HUES48 (cell line): ENCODE data around the gene DUSP28.

Experiments used
- H3K27ac ChIP-seq: one replicate; pipeline ENCODE4 v1.7.0; 2013; ENCODE audit warnings: low read depth, low read length, inconsistent platforms
- H3K27me3 ChIP-seq: 2 replicates; pipeline ENCODE4 v1.6.1; 2013; ENCODE audit warnings: mild to moderate bottlenecking, low read length; ENCODE audit not compliant: control insufficient read depth, insufficient read depth
- H3K36me3 ChIP-seq: 2 replicates; pipeline ENCODE4 v1.6.1; 2013; ENCODE audit warnings: low read length; ENCODE audit not compliant: control insufficient read depth, insufficient read depth
- H3K4me1 ChIP-seq: 2 replicates; pipeline ENCODE4 v1.6.1; 2013; ENCODE audit warnings: mild to moderate bottlenecking, low read length; ENCODE audit not compliant: control insufficient read depth, insufficient read depth
- H3K4me3 ChIP-seq: 2 replicates; pipeline ENCODE4 v1.5.1; 2013; ENCODE audit warnings: mild to moderate bottlenecking, low read depth, low read length
- H3K9ac ChIP-seq: 2 replicates; pipeline ENCODE4 v1.6.1; 2013; ENCODE audit warnings: mild to moderate bottlenecking, low read depth, low read length, moderate library complexity
- H3K9me3 ChIP-seq: 2 replicates; pipeline ENCODE4 v1.6.1; 2013; ENCODE audit warnings: low read length; ENCODE audit not compliant: control insufficient read depth, insufficient read depth

Gene DUSP28

GRCh38 chr2:240584486-240585031, 24.4 kb downstream of the DUSP28 start:
- Histone ChIP-seq H3K27me3 (no peaks in the 10 kb centered on the region), H3K27ac (peak overlapping the region; percentile 33), H3K9ac (no peak overlapping the region), H3K9me3 (no peaks in the 10 kb centered on the region), H3K4me1 (peaks cover 23% of the 10 kb centered on the region), H3K36me3 (peaks cover 3% of the 10 kb centered on the region; the same call in 1 of the 2 replicates), H3K4me3 (peak overlapping the region; percentile 98)

GRCh38 chr2:240585101-240585500, 24.9 kb downstream of the DUSP28 start:
- Histone ChIP-seq H3K27me3 (no peaks in the 10 kb centered on the region), H3K4me3 (peak overlapping the region; percentile 98), H3K36me3 (peaks cover 8% of the 10 kb centered on the region), H3K27ac (peak overlapping the region; percentile 33), H3K9ac (no peak overlapping the region), H3K9me3 (no peaks in the 10 kb centered on the region), H3K4me1 (peaks cover 23% of the 10 kb centered on the region)

GRCh38 chr2:240585681-240586197, 25.6 kb downstream of the DUSP28 start:
- H3K4me1 ChIP-seq: peaks cover 23% of the 10 kb centered on the region
- no peaks in the 10 kb centered on the region for H3K9me3 ChIP-seq
- peak overlapping the region; percentile 98 for H3K4me3 ChIP-seq
- peak overlapping the region; percentile 85 for H3K27ac ChIP-seq
- peaks cover 15% of the 10 kb centered on the region for H3K36me3 ChIP-seq
- no peaks in the 10 kb centered on the region for H3K27me3 ChIP-seq
- peak overlapping the region; percentile 90 for H3K9ac ChIP-seq

GRCh38 chr2:240586198-240586918, 26.2 kb downstream of the DUSP28 start, which contains the start of gene CAPN10:
Gene CAPN10, plus strand, starts transcription at chr2:240586734. Its CDS starts 178 bp downstream, at chr2:240586912.
- H3K4me1 ChIP-seq: peaks cover 23% of the 10 kb centered on the region
- H3K36me3 ChIP-seq: peaks cover 21% of the 10 kb centered on the region
- H3K27ac ChIP-seq: peak within 1 kb of the TSS; percentile 85
- H3K27me3 ChIP-seq: no peaks in the 10 kb centered on the region
- H3K4me3 ChIP-seq: peak within 1 kb of the TSS; percentile 98
- no peaks in the 10 kb centered on the region for H3K9me3 ChIP-seq
- H3K9ac ChIP-seq: peak within 1 kb of the TSS; percentile 90

- H3K27ac ChIP-seq: peak overlapping the region; percentile 12
- H3K9ac ChIP-seq: peak overlapping the region; percentile 2; the same call in 1 of the 2 replicates
- H3K4me3 ChIP-seq: peak overlapping the region; percentile 98
- H3K27me3 ChIP-seq: no peaks in the 10 kb centered on the region
- peaks cover 26% of the 10 kb centered on the region for H3K36me3 ChIP-seq
- no peaks in the 10 kb centered on the region for H3K9me3 ChIP-seq
- peaks cover 19% of the 10 kb centered on the region for H3K4me1 ChIP-seq
These were observed 27.0 kb downstream of the DUSP28 start for GRCh38 chr2:240586919-240587800.

- no peak overlapping the region for H3K9ac ChIP-seq
These were observed 28.0 kb downstream of the DUSP28 start for GRCh38 chr2:240588006-240588655.

GRCh38 chr2:240588669-240589068, 28.5 kb downstream of the DUSP28 start:
- Histone ChIP-seq H3K9me3 (no peaks in the 10 kb centered on the region), H3K27ac (no peak overlapping the region), H3K27me3 (no peaks in the 10 kb centered on the region), H3K4me3 (no peak overlapping the region), H3K4me1 (peaks cover 18% of the 10 kb centered on the region), H3K36me3 (peaks cover 27% of the 10 kb centered on the region), H3K9ac (no peak overlapping the region)

More at GRCh38 chr2:240588006-240588655, 28.0 kb downstream of the DUSP28 start:
- Histone ChIP-seq H3K9me3 (no peaks in the 10 kb centered on the region), H3K27me3 (no peaks in the 10 kb centered on the region), H3K4me1 (peaks cover 18% of the 10 kb centered on the region), H3K36me3 (peaks cover 27% of the 10 kb centered on the region), H3K4me3 (peak overlapping the region; percentile 98), H3K27ac (no peak overlapping the region)

- H3K27me3 ChIP-seq: no peaks in the 10 kb centered on the region
- H3K36me3 ChIP-seq: peaks cover 27% of the 10 kb centered on the region
- peaks cover 17% of the 10 kb centered on the region for H3K4me1 ChIP-seq
- no peak overlapping the region for H3K4me3 ChIP-seq
- H3K27ac ChIP-seq: no peak overlapping the region
- H3K9me3 ChIP-seq: no peaks in the 10 kb centered on the region
- H3K9ac ChIP-seq: no peak overlapping the region
These were observed 29.2 kb downstream of the DUSP28 start for GRCh38 chr2:240589375-240589774.

- peaks cover 11% of the 10 kb centered on the region for H3K4me1 ChIP-seq
- peaks cover 27% of the 10 kb centered on the region for H3K36me3 ChIP-seq
- H3K9ac ChIP-seq: no peak overlapping the region
These were observed 29.8 kb downstream of the DUSP28 start for GRCh38 chr2:240589850-240590525.

GRCh38 chr2:240590681-240591111, 30.5 kb downstream of the DUSP28 start:
- 0 out of 2 replicates have a peak, but pooled peaks cover 5% of the 10 kb centered on the region for H3K4me1 ChIP-seq
- H3K9me3 ChIP-seq: no peaks in the 10 kb centered on the region
- H3K36me3 ChIP-seq: peaks cover 27% of the 10 kb centered on the region
- no peak overlapping the region for H3K9ac ChIP-seq
- no peak overlapping the region for H3K4me3 ChIP-seq
- no peaks in the 10 kb centered on the region for H3K27me3 ChIP-seq
- no peak overlapping the region for H3K27ac ChIP-seq

More at GRCh38 chr2:240589850-240590525, 29.8 kb downstream of the DUSP28 start:
- Histone ChIP-seq H3K27ac (no peak overlapping the region), H3K9me3 (no peaks in the 10 kb centered on the region), H3K27me3 (no peaks in the 10 kb centered on the region), H3K4me3 (no peak overlapping the region)
